Thyroid gland (tissue), 4 donors: ENCODE data around the gene CTNNBL1.

Experiments used
- CTCF ChIP-seq, 6 experiments: fragments of 200-600 bp in 3 of 6; fragments of 450-650 bp in 3 of 6; sonication (generic) in 3 of 6; IDR thresholded peaks; one replicate each; pipeline ENCODE4 v1.5.1; 2016 to 2019; ENCODE audit warnings: antibody characterized with exemption in 6 of 6, mild to moderate bottlenecking in 2 of 6, inconsistent platforms in 1 of 6, moderate library complexity in 1 of 6
- POLR2A ChIP-seq, 2 donors: fragments of 450-650 bp; IDR thresholded peaks; one replicate each; pipeline ENCODE4 v1.6.1; 2017; ENCODE audit warnings: antibody characterized with exemption in 2 of 2, mild to moderate bottlenecking in 2 of 2, moderate library complexity in 1 of 2

- TF ChIP-seq CTCF (IDR thresholded peaks at IDR 0.05) = no peak
- TF ChIP-seq POLR2A (IDR thresholded peaks at IDR 0.05) = no peak
Observed at GRCh38 chr20:37686762-37687477, 6.9 kb upstream of the CTNNBL1 start.
